Heart right ventricle (tissue), 16 donors: Measurements from ENCODE around the gene SASH1. TPM values are rescaled to one million over a fixed set of nuclear protein-coding genes. Genes with fewer than 3 reads are reported as not detected.

Experiments
- ATAC-seq, 8 donors: fragments of 200-7000 bp; cut with Tn5 transposase; one replicate each; pipeline ENCODE4 v1.9.1; 2020; ENCODE audit warnings: mild to moderate bottlenecking in 8 of 8, moderate library complexity in 8 of 8, moderate number of reproducible peaks in 1 of 8
- DNase-seq, 2 donors: peaks; one replicate each; pipeline ENCODE4 v3.0.0-alpha.2; 2020
- H3K27ac ChIP-seq, 10 donors: fragments of 200-600 bp; sonication (generic) in 2 of 10; one replicate each; pipeline versions ENCODE4 v1.5.0 to v1.8.0; 2020 to 2022; ENCODE audit warnings: mild to moderate bottlenecking in 3 of 10
- H3K27me3 ChIP-seq, 7 donors: fragments of 200-600 bp; one replicate each; pipeline ENCODE4 v1.8.0; 2021 to 2022; ENCODE audit warnings: mild to moderate bottlenecking in 2 of 7
- H3K36me3 ChIP-seq, 9 donors: fragments of 200-600 bp; sonication (generic) in 1 of 9; one replicate each; pipeline versions ENCODE4 v1.5.0 to v1.8.0; 2020 to 2022; ENCODE audit warnings: mild to moderate bottlenecking in 2 of 9
- H3K4me1 ChIP-seq, 9 donors: fragments of 200-600 bp; sonication (generic) in 1 of 9; one replicate each; pipeline versions ENCODE4 v1.5.0 to v1.8.0; 2020 to 2022; ENCODE audit warnings: mild to moderate bottlenecking in 4 of 9
- H3K4me3 ChIP-seq, 10 donors: fragments of 200-600 bp; sonication (generic) in 2 of 10; one replicate each; pipeline versions ENCODE4 v1.5.0 to v1.8.0; 2020 to 2022; ENCODE audit warnings: mild to moderate bottlenecking in 7 of 10, moderate library complexity in 2 of 10
- H3K9me3 ChIP-seq, 11 donors: fragments of 200-600 bp in 10 of 11; sonication (generic) in 2 of 11; one replicate each; pipeline versions ENCODE4 v1.5.0 to v1.8.0; 2013 to 2022; ENCODE audit warnings: mild to moderate bottlenecking in 2 of 11, control low read depth in 1 of 11, moderate library complexity in 1 of 11
- WGBS, 2 donors: extraction: QIAGEN DNeasy Blood & Tissue Kit; methylation state at CpG; one replicate each; pipeline ENCODE4 v1.1.7; 2013; ENCODE audit warnings: inconsistent platforms in 1 of 2; 5-methylcytosine and 5-hydroxymethylcytosine counted together
- intact Hi-C, 10 donors: fragments of 100-400 bp; cut with DNase I; formaldehyde crosslinking; loops; one replicate each; pipeline versions ENCODE4 v1.11.1 to v1.14.2; 2022
- polyA plus RNA-seq, 2 donors: library from polyadenylated mRNA; stranded (reverse); fragments of 200-250 nt; gene quantifications; one replicate each; pipeline ENCODE4 v1.2.3, GENCODE V29; 2013
- total RNA-seq, 10 donors: library from RNA; stranded (reverse); fragmentation: NEBNext Ultra II Directional in 3 of 10; extraction: Animal tissue kit (Norgen Biotek cat#: 25700) in 3 of 10; gene quantifications; one replicate each; pipeline versions ENCODE4 v1.2.1 to v1.2.4, GENCODE V29; 2021 to 2023
- TF ChIP-seq, protein P1 (sequence below), 9 donors: fragments of 200-600 bp; sonication (generic) in 2 of 9; IDR thresholded peaks; one replicate each; pipeline versions ENCODE4 v1.5.0 to v1.8.0; 2021 to 2022; ENCODE audit warnings: antibody characterized with exemption in 9 of 9, mild to moderate bottlenecking in 5 of 9, moderate library complexity in 1 of 9
- donor health status: Arrhythmogenic right ventricular cardiomyopathy.
- donor health status: ischemic (EF 13 %, LVEDD 7.1; RV severe dilation, severe dysfunction).
- donor health status: healthy with polysubstance abuse.
- donor health status: DM: no; HTN: yes; CAD: no.
- donor health status: DM: no; HTN: no; CAD: no.
- donor health status: ischemic (EF 25% LVEDD 6.9; RV normal size, moderate dysfunction).
- donor health status: ischemic (EF 25% LVEDD 5.7; RV mildly dilated, moderate dysfunction).
- donor health status: healthy.
- donor health status: DM: yes; HTN: yes; CAD: no.
- donor health status: Ischemic cardiomyopathy.
- donor health status: ischemic (EF 35%, LVEDD 5.7; RV mildly dilated, moderate dysfunction).
- donor health status: nonischemic (EF 11% LVEDD 7.7; RV severe dilation, severe dysfunction).
- donor health status: DM: yes; HTN: yes; CAD: no.
- donor health status: PGD.
- donor health status: ischemic (EF 29% LVEDD 5.4; RV normal size, mild dysfunction).
- donor health status: nonischemic (EF 23%, LVEDD 6.1; RV moderate dilation, normal function).

SASH1 gene
- total and polyA plus RNA-seq, 12 donors = 6.9 to 47.1 (median 25.9) TPM

DNA sequence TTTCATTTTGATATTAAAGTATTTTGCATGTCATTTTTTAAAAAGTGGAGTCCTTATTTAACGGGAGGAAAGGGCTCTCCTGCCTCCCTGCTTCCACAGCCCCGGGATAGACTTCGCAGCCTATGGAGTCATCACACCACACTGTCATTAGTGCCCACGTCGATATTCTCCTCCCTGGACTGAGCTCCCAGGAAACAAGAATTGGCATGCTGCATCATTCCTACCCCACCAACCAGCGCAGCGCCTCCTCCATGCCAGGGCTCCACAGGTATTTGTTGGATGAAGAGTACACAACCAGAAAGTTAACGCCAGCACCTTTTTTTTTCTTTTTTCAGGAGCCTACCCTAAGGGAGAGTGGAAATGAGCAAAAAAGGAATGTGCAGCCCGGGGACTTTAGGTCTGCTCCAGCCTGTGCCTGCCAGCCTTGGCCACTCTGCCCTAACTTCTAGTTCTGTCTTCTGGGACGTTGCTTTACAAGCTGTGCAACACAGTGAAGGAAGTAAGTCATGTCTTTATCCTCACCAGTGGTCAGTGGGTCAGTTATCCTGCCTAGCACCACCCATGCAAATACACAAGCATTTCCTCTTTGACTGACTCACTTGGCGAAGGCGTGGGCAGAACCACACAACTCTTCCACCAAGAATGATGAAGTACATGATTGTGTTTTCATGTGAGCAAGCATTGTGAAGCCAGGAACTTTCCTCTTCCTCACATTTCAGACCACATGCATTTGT is 223.5 kb downstream of the SASH1 start:
- peak; percentile 41 to 90 (median 76) for ATAC-seq
- H3K36me3 ChIP-seq = no peaks in the 10 kb centered on the region
- 66 to 67% methylated on average over 12 of the region's 12 CpGs for WGBS, 2 donors
- TF ChIP-seq, protein P1, sequence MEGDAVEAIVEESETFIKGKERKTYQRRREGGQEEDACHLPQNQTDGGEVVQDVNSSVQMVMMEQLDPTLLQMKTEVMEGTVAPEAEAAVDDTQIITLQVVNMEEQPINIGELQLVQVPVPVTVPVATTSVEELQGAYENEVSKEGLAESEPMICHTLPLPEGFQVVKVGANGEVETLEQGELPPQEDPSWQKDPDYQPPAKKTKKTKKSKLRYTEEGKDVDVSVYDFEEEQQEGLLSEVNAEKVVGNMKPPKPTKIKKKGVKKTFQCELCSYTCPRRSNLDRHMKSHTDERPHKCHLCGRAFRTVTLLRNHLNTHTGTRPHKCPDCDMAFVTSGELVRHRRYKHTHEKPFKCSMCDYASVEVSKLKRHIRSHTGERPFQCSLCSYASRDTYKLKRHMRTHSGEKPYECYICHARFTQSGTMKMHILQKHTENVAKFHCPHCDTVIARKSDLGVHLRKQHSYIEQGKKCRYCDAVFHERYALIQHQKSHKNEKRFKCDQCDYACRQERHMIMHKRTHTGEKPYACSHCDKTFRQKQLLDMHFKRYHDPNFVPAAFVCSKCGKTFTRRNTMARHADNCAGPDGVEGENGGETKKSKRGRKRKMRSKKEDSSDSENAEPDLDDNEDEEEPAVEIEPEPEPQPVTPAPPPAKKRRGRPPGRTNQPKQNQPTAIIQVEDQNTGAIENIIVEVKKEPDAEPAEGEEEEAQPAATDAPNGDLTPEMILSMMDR (IDR thresholded peaks at IDR 0.05) = no peak
- no peak overlapping the region for H3K4me3 ChIP-seq
- no peak for DNase-seq
- intact Hi-C loops = no loop called here
- no peaks in the 10 kb centered on the region for H3K9me3 ChIP-seq
- H3K27me3 ChIP-seq = peaks cover 0 to 8% (median 0%) of the 10 kb centered on the region in 7 donors
- H3K27ac ChIP-seq = peak overlapping the region in 2 of 10 donors; percentile 7 to 34
- H3K4me1 ChIP-seq = peaks cover 0 to 19% (median 0%) of the 10 kb centered on the region in 9 donors

DNA sequence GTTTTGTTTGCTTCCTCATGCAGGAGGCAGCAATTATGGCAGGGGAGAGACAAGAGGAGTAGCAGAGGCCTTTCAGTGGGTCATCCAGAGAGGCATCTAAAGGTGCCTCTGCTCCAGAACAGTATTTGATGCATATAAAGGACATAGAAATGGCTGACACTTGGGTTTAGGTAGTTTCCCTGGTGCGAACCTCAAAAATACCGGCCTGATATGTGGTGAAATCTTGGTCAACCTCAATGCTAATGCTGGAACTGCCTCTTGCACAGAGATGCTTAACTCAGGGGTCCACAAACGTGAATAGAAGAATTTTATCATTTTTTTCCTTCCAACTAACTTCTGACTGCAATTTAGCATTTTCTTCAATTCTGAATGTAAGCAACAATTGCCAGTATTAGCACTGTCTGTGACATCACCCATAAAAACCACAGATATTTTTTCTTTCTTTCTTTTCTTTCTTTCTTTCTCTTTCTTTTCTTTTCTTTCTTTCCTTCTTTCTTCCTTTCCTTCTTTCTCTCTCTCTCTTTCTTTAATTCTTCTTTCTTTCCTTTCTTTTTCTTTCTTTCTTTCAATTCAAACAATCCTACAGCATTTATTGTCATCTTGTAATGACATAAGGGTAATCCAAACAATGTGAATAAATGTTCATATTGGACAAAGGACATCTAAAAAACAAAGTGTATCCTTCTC is 224.2 kb downstream of the SASH1 start:
- no peaks in the 10 kb centered on the region for H3K9me3 ChIP-seq
- peaks cover 0 to 8% (median 0%) of the 10 kb centered on the region in 7 donors for H3K27me3 ChIP-seq
- intact Hi-C loops = no loop called here
- 90 to 91% methylated on average over 3 of the region's 3 CpGs for WGBS, 2 donors
- ATAC-seq = peak in 1 of 8 donors; percentile 22
- TF ChIP-seq, protein P1 (IDR thresholded peaks at IDR 0.05) = no peak
- H3K4me3 ChIP-seq = no peak overlapping the region
- peak overlapping the region in 1 of 10 donors; percentile 7 for H3K27ac ChIP-seq
- no peak for DNase-seq
- peaks cover 0 to 19% (median 0%) of the 10 kb centered on the region in 9 donors for H3K4me1 ChIP-seq
- no peaks in the 10 kb centered on the region for H3K36me3 ChIP-seq

DNA sequence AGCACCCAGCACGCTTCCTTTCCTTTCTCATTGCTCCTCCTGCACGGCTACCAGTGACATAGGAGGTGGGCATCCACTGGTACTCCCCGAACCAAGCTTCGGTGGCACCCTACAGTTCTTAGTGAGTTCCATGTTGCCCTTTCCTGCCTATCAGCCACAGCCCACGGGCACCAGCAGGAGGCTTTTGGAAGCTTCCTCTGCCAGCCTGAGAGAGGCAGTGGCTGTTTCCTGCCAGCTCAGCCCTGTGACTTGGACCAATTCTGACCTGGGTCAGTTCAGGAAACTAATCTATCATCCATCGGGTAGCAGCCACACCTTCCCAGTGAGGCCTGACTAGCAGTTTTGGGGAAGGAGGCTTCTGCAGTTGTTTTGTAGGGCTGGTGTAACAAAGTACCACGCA is 227.8 kb downstream of the SASH1 start:
- DNase-seq (no peak), ATAC-seq (no peak)
- H3K27ac ChIP-seq = no peak overlapping the region
- TF ChIP-seq, protein P1 (IDR thresholded peaks at IDR 0.05) = no peak
- WGBS, 2 donors = 82 to 86% methylated on average over 7 of the region's 7 CpGs
- H3K4me3 ChIP-seq = no peak overlapping the region
- intact Hi-C loops = loop anchor here in 1 of 10 donors (10.0 kb wide), 1 partner anchor 174 kb away; the partner anchor contains the start of gene UST
- H3K4me1 ChIP-seq = peaks cover 0 to 16% (median 0%) of the 10 kb centered on the region in 9 donors
- no peaks in the 10 kb centered on the region for H3K9me3 ChIP-seq
- H3K27me3 ChIP-seq = peaks cover 0 to 8% (median 0%) of the 10 kb centered on the region in 7 donors
- no peaks in the 10 kb centered on the region for H3K36me3 ChIP-seq

DNA sequence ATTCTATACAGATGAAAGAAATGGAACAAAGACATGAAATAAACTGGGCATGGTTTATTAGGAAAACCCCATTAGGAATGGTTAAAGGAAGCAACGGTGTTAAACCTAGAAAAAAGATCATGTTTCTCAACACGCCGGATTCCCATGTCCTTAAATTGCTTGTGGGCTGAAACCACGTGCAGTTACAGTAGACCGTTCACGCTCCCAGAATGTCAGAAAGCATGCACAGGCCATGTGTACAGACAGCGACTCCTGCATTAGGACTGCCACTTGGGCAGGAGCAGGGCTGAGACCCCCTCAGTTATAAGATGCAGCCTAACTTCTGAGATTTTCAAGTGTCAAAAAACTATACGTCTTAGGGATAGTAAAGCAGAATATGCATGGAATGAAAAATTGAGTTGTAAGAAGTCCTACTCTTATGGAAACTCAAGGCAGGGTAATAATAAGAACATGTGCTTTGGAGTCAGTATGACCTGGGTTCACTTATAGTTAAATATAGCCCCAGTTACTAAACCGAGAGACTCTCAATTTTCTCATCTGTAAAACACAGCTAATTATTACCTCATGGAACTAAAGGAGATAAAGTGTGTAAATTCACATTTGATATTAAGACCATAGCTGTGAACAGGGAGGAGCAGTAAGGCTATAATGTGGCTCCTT is 230.2 kb downstream of the SASH1 start:
- TF ChIP-seq, protein P1 (IDR thresholded peaks at IDR 0.05) = no peak
- no peaks in the 10 kb centered on the region for H3K9me3 ChIP-seq
- H3K4me3 ChIP-seq = no peak overlapping the region
- H3K36me3 ChIP-seq = no peaks in the 10 kb centered on the region
- WGBS, 2 donors = 85% methylated on average over 9 of the region's 9 CpGs
- H3K27me3 ChIP-seq = peaks cover 0 to 20% (median 4%) of the 10 kb centered on the region in 7 donors
- DNase-seq (no peak), ATAC-seq (no peak)
- no peak overlapping the region for H3K27ac ChIP-seq
- intact Hi-C loops = loop anchor here in 1 of 10 donors (10.0 kb wide), 1 partner anchor 172 kb away; the partner anchor contains the start of gene UST
- no peaks in the 10 kb centered on the region for H3K4me1 ChIP-seq
